H1 (cell line): ENCODE measurements around the gene DTX3. TPM values are rescaled to one million over a fixed set of nuclear protein-coding genes. Genes with fewer than 3 reads are reported as not detected.

Source experiments
- CTCF ChIA-PET: fragments of 300-600 bp; sonication (Branson Sonifier 250); formaldehyde crosslinking; loops from one replicate; lab custom pipeline; 2021; ENCODE audit not compliant: partially characterized antibody; lab: Charles Lee
- POLR2A ChIA-PET: fragments of 300-600 bp; sonication (Branson Sonifier 250); formaldehyde crosslinking; loops from one replicate; lab custom pipeline; 2021; ENCODE audit warnings: inconsistent platforms; ENCODE audit not compliant: partially characterized antibody; lab: Charles Lee
- DNase-seq, 2 experiments: peaks; one replicate each; pipeline versions ENCODE4 v3.0.0 to v3.0.0-alpha.2; 2010 to 2022; ENCODE audit warnings: low spot score in 2 of 2, low read depth in 1 of 2, mixed read lengths in 1 of 2
- FAIRE-seq: peaks from 2 replicates; lab custom pipeline; 2011; peaks lifted over from hg19 to GRCh38; lab: Jason Lieb, UNC
- H2AFZ ChIP-seq: 2 replicates; pipeline ENCODE4 v1.8.1; 2012; ENCODE audit warnings: low read length, inconsistent platforms
- H2AK5ac ChIP-seq: 2 replicates; pipeline ENCODE4 v1.6.1; 2013; ENCODE audit warnings: low read depth, low read length
- H2BK120ac ChIP-seq: replicated peaks from 2 replicates; pipeline ENCODE3; 2013; ENCODE audit warnings: low read depth, low read length, inconsistent platforms
- H2BK12ac ChIP-seq: 2 replicates; pipeline ENCODE4 v1.6.1; 2013; ENCODE audit warnings: low read depth, low read length
- H2BK15ac ChIP-seq: 2 replicates; pipeline ENCODE4 v1.6.1; 2013; ENCODE audit warnings: low read length
- H2BK20ac ChIP-seq: 2 replicates; pipeline ENCODE4 v1.6.1; 2013; ENCODE audit warnings: low read length
- H2BK5ac ChIP-seq: 2 replicates; pipeline ENCODE4 v1.6.1; 2013; ENCODE audit warnings: low read depth, low read length
- H3K14ac ChIP-seq: 2 replicates; pipeline ENCODE4 v1.6.1; 2013; ENCODE audit warnings: inconsistent platforms; ENCODE audit not compliant: insufficient read length
- H3K18ac ChIP-seq: 2 replicates; pipeline ENCODE4 v1.6.1; 2013; ENCODE audit warnings: low read length; ENCODE audit errors: extremely low read depth
- H3K23ac ChIP-seq: 2 replicates; pipeline ENCODE4 v1.6.1; 2013; ENCODE audit warnings: inconsistent platforms; ENCODE audit not compliant: insufficient read length
- H3K23me2 ChIP-seq: 2 replicates; pipeline ENCODE4 v1.6.1; 2013; ENCODE audit warnings: low read depth, low read length
- H3K27ac ChIP-seq: 2 replicates; pipeline ENCODE4 v1.6.1; 2011; ENCODE audit warnings: low read depth, low read length, inconsistent platforms
- H3K27me3 ChIP-seq, 4 experiments: replicated peaks in 1 of 4; 1 replicate in 1 of 4; 2 replicates in 3 of 4; pipeline versions ENCODE4 v1.6.1 to v1.8.1; 2011 to 2013; ENCODE audit warnings: low read length in 3 of 4, mild to moderate bottlenecking in 3 of 4, inconsistent platforms in 2 of 4, mixed read lengths in 2 of 4, moderate library complexity in 1 of 4; ENCODE audit not compliant: control insufficient read depth in 3 of 4, insufficient read depth in 3 of 4; ENCODE audit errors: extremely low read depth in 1 of 4
- H3K36me3 ChIP-seq, 4 experiments: 2 replicates each; pipeline versions ENCODE4 v1.6.1 to v1.8.1; 2011 to 2013; ENCODE audit warnings: mild to moderate bottlenecking in 4 of 4, low read length in 3 of 4, moderate library complexity in 2 of 4, control low read depth in 1 of 4, inconsistent platforms in 1 of 4; ENCODE audit not compliant: insufficient read depth in 4 of 4, control insufficient read depth in 2 of 4
- H3K4ac ChIP-seq: replicated peaks from 2 replicates; pipeline ENCODE3; 2013; ENCODE audit warnings: low read length, low read depth, mixed read lengths, inconsistent platforms; ENCODE audit not compliant: insufficient read length
- H3K4me1 ChIP-seq, 4 experiments: replicated peaks in 1 of 4; 1 replicate in 1 of 4; 2 replicates in 3 of 4; pipeline versions ENCODE4 v1.6.1 to v1.8.1; 2011 to 2013; ENCODE audit warnings: low read length in 3 of 4, inconsistent platforms in 2 of 4, mixed read lengths in 1 of 4; ENCODE audit not compliant: insufficient read depth in 4 of 4, control insufficient read depth in 3 of 4
- H3K4me2 ChIP-seq, 2 experiments: 2 replicates each; pipeline versions ENCODE4 v1.6.1 to v1.8.1; 2011 to 2013; ENCODE audit warnings: low read depth in 2 of 2, low read length in 2 of 2, control low read depth in 1 of 2, inconsistent platforms in 1 of 2, mild to moderate bottlenecking in 1 of 2; ENCODE audit not compliant: insufficient read depth in 1 of 2
- H3K4me3 ChIP-seq, 4 experiments: fragments of 200-600, 300-600 bp in 1 of 4; sonication (generic), shearing (Covaris generic), sonication (Bioruptor Twin) in 1 of 4; 2 replicates each; pipeline versions ENCODE4 v1.5.1 to v1.8.1; 2011 to 2016; ENCODE audit warnings: low read length in 4 of 4, low read depth in 3 of 4, control low read depth in 2 of 4, inconsistent platforms in 2 of 4, mild to moderate bottlenecking in 2 of 4, mixed read lengths in 1 of 4, moderate library complexity in 1 of 4; ENCODE audit not compliant: insufficient read depth in 2 of 4; ENCODE audit errors: extremely low read depth in 1 of 4
- H3K56ac ChIP-seq: replicated peaks from 2 replicates; pipeline ENCODE3; 2013; ENCODE audit warnings: low read depth, mild to moderate bottlenecking, mixed read lengths, low read length, inconsistent platforms; ENCODE audit not compliant: insufficient read length
- H3K79me1 ChIP-seq: 2 replicates; pipeline ENCODE4 v1.6.1; 2013; ENCODE audit warnings: low read depth, low read length, control low read depth
- H3K79me2 ChIP-seq, 2 experiments: 2 replicates each; pipeline versions ENCODE4 v1.6.1 to v1.8.1; 2012 to 2013; ENCODE audit warnings: low read length in 2 of 2, mild to moderate bottlenecking in 2 of 2, inconsistent platforms in 1 of 2; ENCODE audit not compliant: insufficient read depth in 2 of 2, control insufficient read depth in 1 of 2
- H3K9ac ChIP-seq, 4 experiments: replicated peaks in 1 of 4; 1 replicate in 1 of 4; 2 replicates in 3 of 4; pipeline versions ENCODE4 v1.6.1 to v1.8.1; 2011 to 2013; ENCODE audit warnings: low read depth in 3 of 4, low read length in 3 of 4, control low read depth in 2 of 4, mild to moderate bottlenecking in 2 of 4, moderate library complexity in 2 of 4, inconsistent platforms in 1 of 4; ENCODE audit errors: extremely low read depth in 1 of 4
- H3K9me3 ChIP-seq, 2 experiments: 2 replicates each; pipeline versions ENCODE4 v1.6.1 to v1.8.1; 2012 to 2013; ENCODE audit warnings: mild to moderate bottlenecking in 2 of 2, moderate library complexity in 2 of 2, control low read depth in 1 of 2, inconsistent platforms in 1 of 2, low read depth in 1 of 2, low read length in 1 of 2, mixed read lengths in 1 of 2; ENCODE audit not compliant: insufficient read depth in 2 of 2
- H4K20me1 ChIP-seq, 2 experiments: replicated peaks in 1 of 2; 2 replicates each; pipeline versions ENCODE3 to v1.8.1; 2011 to 2013; ENCODE audit warnings: inconsistent platforms in 2 of 2, low read length in 2 of 2, mild to moderate bottlenecking in 1 of 2; ENCODE audit not compliant: insufficient read depth in 2 of 2, control insufficient read depth in 1 of 2
- H4K5ac ChIP-seq: 2 replicates; pipeline ENCODE4 v1.6.1; 2013; ENCODE audit warnings: low read length, low read depth, mixed read lengths, inconsistent platforms; ENCODE audit not compliant: insufficient read length
- H4K8ac ChIP-seq: 2 replicates; pipeline ENCODE4 v1.8.0; 2013; ENCODE audit warnings: mild to moderate bottlenecking, moderate library complexity, low read length, inconsistent platforms; ENCODE audit not compliant: insufficient read depth; ENCODE audit errors: extremely low read depth
- H4K91ac ChIP-seq: replicated peaks from 2 replicates; pipeline ENCODE3; 2013; ENCODE audit warnings: low read length, mixed read lengths, inconsistent platforms; ENCODE audit not compliant: insufficient read length
- CBX8 ChIP-seq: fragments of 300-800, 300-1000 bp; sonication (generic); IDR thresholded peaks from 2 replicates; pipeline ENCODE4 v1.7.1; 2016; ENCODE audit warnings: low read depth, low read length, borderline replicate concordance
- FOSL1 ChIP-seq: IDR thresholded peaks from 2 replicates; pipeline ENCODE4 v1.6.1; 2011; ENCODE audit warnings: mild to moderate bottlenecking, low read depth, low read length, moderate library complexity; ENCODE audit not compliant: insufficient read depth
- HDAC2 ChIP-seq, 2 experiments: fragments of 300-600 bp in 1 of 2; sonication (generic) in 1 of 2; IDR thresholded peaks; 2 replicates each; pipeline ENCODE4 v1.6.1; 2011 to 2012; ENCODE audit warnings: low read depth in 2 of 2, low read length in 2 of 2, mild to moderate bottlenecking in 2 of 2, moderate library complexity in 2 of 2, borderline replicate concordance in 1 of 2, inconsistent platforms in 1 of 2
- MAFK ChIP-seq: IDR thresholded peaks from 2 replicates; pipeline ENCODE4 v1.6.1; 2012; ENCODE audit warnings: low read depth, mild to moderate bottlenecking, improper control_type of control experiment, low read length
- NANOG ChIP-seq: IDR thresholded peaks from 2 replicates; pipeline ENCODE4 v1.6.1; 2011; ENCODE audit warnings: low read length, low read depth, mild to moderate bottlenecking, inconsistent platforms; ENCODE audit not compliant: insufficient read depth, poor library complexity, severe bottlenecking
- PHF8 ChIP-seq: fragments of 200-600 bp; sonication (generic); conservative IDR thresholded peaks from 2 replicates; pipeline ENCODE4 v1.7.1; 2012; ENCODE audit warnings: low read depth, mild to moderate bottlenecking, inconsistent platforms, low read length, moderate library complexity
- POLR2AphosphoS5 ChIP-seq: IDR thresholded peaks from 2 replicates; pipeline ENCODE4 v1.6.1; 2011; ENCODE audit warnings: low read depth, low read length
- RBBP5 ChIP-seq: IDR thresholded peaks from 2 replicates; pipeline ENCODE4 v1.7.1; 2012; ENCODE audit warnings: low read depth, mild to moderate bottlenecking, inconsistent platforms, low read length, moderate library complexity, borderline replicate concordance
- RFX5 ChIP-seq: IDR thresholded peaks from 2 replicates; pipeline ENCODE4 v1.6.1; 2011; ENCODE audit warnings: low read depth, low read length, improper control_type of control experiment, borderline replicate concordance
- SIRT6 ChIP-seq: IDR thresholded peaks from one replicate; pipeline ENCODE4 v1.7.1; 2012; ENCODE audit warnings: low read length, inconsistent platforms
- SIX5 ChIP-seq: IDR thresholded peaks from 2 replicates; pipeline ENCODE4 v1.6.1; 2011; ENCODE audit warnings: mild to moderate bottlenecking, low read depth, low read length
- SP1 ChIP-seq: IDR thresholded peaks from 2 replicates; pipeline ENCODE4 v1.6.1; 2011; ENCODE audit warnings: low read depth, low read length
- SP2 ChIP-seq: IDR thresholded peaks from 2 replicates; pipeline ENCODE4 v1.6.1; 2012; ENCODE audit warnings: mild to moderate bottlenecking, low read length, inconsistent platforms
- SP4 ChIP-seq: IDR thresholded peaks from 2 replicates; pipeline ENCODE4 v1.6.1; 2012; ENCODE audit warnings: low read length, inconsistent platforms
- TAF1 ChIP-seq: IDR thresholded peaks from 2 replicates; pipeline ENCODE4 v1.6.1; 2011; ENCODE audit warnings: mild to moderate bottlenecking, low read depth, low read length
- TCF12 ChIP-seq: IDR thresholded peaks from 2 replicates; pipeline ENCODE4 v1.6.1; 2011; ENCODE audit warnings: low read depth, mild to moderate bottlenecking, low read length
- WGBS, 2 experiments: shearing (Covaris generic) in 1 of 2; methylation state at CpG; one replicate each; pipeline versions ENCODE4 v1.1.6 to v1.1.7; 2013 to 2015; ENCODE audit warnings: low lambda C conversion rate in 2 of 2, mixed read lengths in 2 of 2, inconsistent platforms in 1 of 2, low coverage in 1 of 2, missing lambda C conversion rate in 1 of 2; ENCODE audit not compliant: insufficient replicate concordance in 2 of 2, insufficient coverage in 1 of 2, insufficient read length in 1 of 2; ENCODE audit errors: extremely low coverage in 1 of 2, missing lambda C conversion rate in 1 of 2; 5-methylcytosine and 5-hydroxymethylcytosine counted together
- polyA plus RNA-seq, 7 experiments: library from polyadenylated mRNA; depleted of rRNA in 3 of 7; stranded (reverse) in 5 of 7; unstranded in 2 of 7; fragments of >200 nt in 5 of 7; fragments of 200-250 nt in 2 of 7; gene quantifications; 1 replicate in 5 of 7; 2 replicates in 1 of 7; 4 replicates in 1 of 7; pipeline versions ENCODE4 v1.2.1 to v1.2.3, GENCODE V29; 2011 to 2013; ENCODE audit warnings: missing spikeins in 2 of 7, mixed read lengths in 2 of 7
- total RNA-seq: library from RNA; stranded (reverse); fragmentation: NEBNext Ultra II Directional; extraction: Animal tissue kit (Norgen Biotek cat#: 25700); gene quantifications from 2 replicates; pipeline ENCODE4 v1.2.1, GENCODE V29; 2021

DTX3 gene
- total and polyA plus RNA-seq, 2 of the 8 experiments (the other 6 are each of a cell fraction or from before 2014, with no cell fraction given), result 41.8 to 92.5 TPM

DNA sequence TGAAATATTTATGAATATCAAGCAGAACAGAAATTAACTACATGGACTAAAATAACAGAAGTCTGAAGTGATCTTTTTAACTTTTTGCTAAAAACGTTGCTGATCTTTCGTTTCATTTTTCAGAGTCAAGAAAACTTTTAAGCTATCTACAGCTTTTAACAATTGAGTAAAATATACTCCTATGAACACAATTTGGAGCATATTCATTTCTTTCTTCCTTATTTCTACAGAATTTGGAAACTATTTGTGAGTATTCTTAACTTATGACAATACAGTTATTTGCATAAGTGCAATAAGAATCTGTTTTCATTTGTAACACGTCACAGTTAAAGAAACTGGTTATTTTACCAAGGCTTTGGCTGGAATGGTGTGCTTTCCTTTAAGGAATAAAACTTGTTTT, 49.4 kb downstream of the DTX3 start:
- Histone ChIP-seq H3K79me1 (no peaks in the 10 kb centered on the region), H3K14ac (no peak overlapping the region), H3K27me3 (no peaks in the 10 kb centered on the region), H3K9ac (no peak overlapping the region), H4K5ac (no peak overlapping the region), H2AK5ac (no peak overlapping the region), H2BK12ac (no peak overlapping the region), H3K23ac (no peak overlapping the region), H3K4me1 (no peaks in the 10 kb centered on the region), H3K4ac (no peak overlapping the region), H4K20me1 (no peaks in the 10 kb centered on the region), H3K4me3 (no peak overlapping the region), H3K4me2 (no peak overlapping the region), H2BK120ac (no peak overlapping the region), H4K91ac (no peak overlapping the region), H3K9me3 (peaks cover 21 to 28% of the 10 kb centered on the region in 2 experiments; a peak in 3 of 4 replicates), H3K27ac (no peak overlapping the region), H2BK15ac (no peak overlapping the region), H2AFZ (no peak overlapping the region), H3K56ac (no peak overlapping the region), H4K8ac (no peak overlapping the region), H3K79me2 (no peaks in the 10 kb centered on the region), H2BK5ac (no peak overlapping the region), H3K36me3 (no peaks in the 10 kb centered on the region), H3K18ac (no peak overlapping the region), H2BK20ac (no peak overlapping the region), H3K23me2 (no peaks in the 10 kb centered on the region)
- POLR2A ChIA-PET, result no interaction called here
- DNase-seq, result no peak
- CTCF ChIA-PET, result interaction anchor here (0.6 to 1.4 kb wide), 2 partner anchors 16 to 38 kb away, joined by 3 to 4 read pairs; no protein-coding TSS in a partner anchor
- no peak for FAIRE-seq
- WGBS, 2 experiments, result 54% methylated on average over 3 of the region's 3 CpGs; no CpG with 5 or more reads in 1 of the 2 experiments
- no peak for TF ChIP-seq RFX5
- TF ChIP-seq SIRT6, result no peak
- no peak for TF ChIP-seq PHF8
- TF ChIP-seq POLR2AphosphoS5, result no peak
- TF ChIP-seq CBX8, result no peak
- no peak for TF ChIP-seq TCF12
- TF ChIP-seq SIX5, result no peak
- no peak for TF ChIP-seq SP2
- no peak for TF ChIP-seq TAF1
- TF ChIP-seq FOSL1, result no peak
- no peak for TF ChIP-seq SP4
- TF ChIP-seq HDAC2 (IDR thresholded peaks at IDR 0.05; ENCODE audit: borderline replicate concordance in 1 of 2, low read depth in 2 of 2, low read length in 2 of 2), result no peak
- no peak for TF ChIP-seq RBBP5
- no peak for TF ChIP-seq SP1
- no peak for TF ChIP-seq NANOG
- no peak for TF ChIP-seq MAFK
